NB4 (cell line): ENCODE measurements around the gene SEC16A.

Experiments
- DNase-seq: peaks from one replicate; pipeline ENCODE4 v3.0.0; 2010; ENCODE audit warnings: low read depth
- H3K4me3 ChIP-seq: one replicate; pipeline ENCODE4 v1.5.1; 2011; ENCODE audit warnings: mild to moderate bottlenecking, low read depth, low read length, moderate library complexity
- MYC ChIP-seq: IDR thresholded peaks from 2 replicates; pipeline ENCODE4 v1.6.1; 2011; ENCODE audit warnings: low read depth, low read length
- POLR2A ChIP-seq: IDR thresholded peaks from 2 replicates; pipeline ENCODE4 v1.6.1; 2011; ENCODE audit warnings: mild to moderate bottlenecking; ENCODE audit not compliant: insufficient read length; ENCODE audit errors: extremely low read depth
- TF ChIP-seq, protein P1 (sequence below): IDR thresholded peaks from one replicate; pipeline ENCODE4 v1.5.1; 2012; ENCODE audit warnings: low read depth, low read length
- TF ChIP-seq, protein P2 (sequence below): IDR thresholded peaks from 2 replicates; pipeline ENCODE4 v1.6.1; 2011; ENCODE audit warnings: low read depth, low read length

SEC16A gene

DNA sequence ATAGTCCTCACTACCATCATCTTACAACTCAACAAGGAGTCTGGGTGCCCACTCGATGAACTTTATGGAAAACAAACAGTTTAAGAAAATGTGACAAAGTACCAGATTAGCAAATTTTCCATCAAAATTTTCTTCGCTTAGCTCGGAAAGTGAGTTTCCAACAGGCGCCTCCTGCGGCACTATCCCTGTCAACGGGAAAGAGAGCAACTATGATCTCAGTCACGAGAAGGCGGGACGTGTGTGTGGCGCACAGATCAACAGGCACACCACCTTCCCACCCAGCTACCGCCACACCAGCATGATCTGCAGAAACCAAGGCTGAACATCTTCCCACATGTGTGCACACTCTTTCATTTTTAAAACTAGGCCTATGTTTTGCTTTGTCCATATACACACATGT is 29.5 kb downstream of the SEC16A start:
- no peak overlapping the region for H3K4me3 ChIP-seq
- TF ChIP-seq MYC, result no peak
- TF ChIP-seq POLR2A, result no peak
- TF ChIP-seq, protein P1, sequence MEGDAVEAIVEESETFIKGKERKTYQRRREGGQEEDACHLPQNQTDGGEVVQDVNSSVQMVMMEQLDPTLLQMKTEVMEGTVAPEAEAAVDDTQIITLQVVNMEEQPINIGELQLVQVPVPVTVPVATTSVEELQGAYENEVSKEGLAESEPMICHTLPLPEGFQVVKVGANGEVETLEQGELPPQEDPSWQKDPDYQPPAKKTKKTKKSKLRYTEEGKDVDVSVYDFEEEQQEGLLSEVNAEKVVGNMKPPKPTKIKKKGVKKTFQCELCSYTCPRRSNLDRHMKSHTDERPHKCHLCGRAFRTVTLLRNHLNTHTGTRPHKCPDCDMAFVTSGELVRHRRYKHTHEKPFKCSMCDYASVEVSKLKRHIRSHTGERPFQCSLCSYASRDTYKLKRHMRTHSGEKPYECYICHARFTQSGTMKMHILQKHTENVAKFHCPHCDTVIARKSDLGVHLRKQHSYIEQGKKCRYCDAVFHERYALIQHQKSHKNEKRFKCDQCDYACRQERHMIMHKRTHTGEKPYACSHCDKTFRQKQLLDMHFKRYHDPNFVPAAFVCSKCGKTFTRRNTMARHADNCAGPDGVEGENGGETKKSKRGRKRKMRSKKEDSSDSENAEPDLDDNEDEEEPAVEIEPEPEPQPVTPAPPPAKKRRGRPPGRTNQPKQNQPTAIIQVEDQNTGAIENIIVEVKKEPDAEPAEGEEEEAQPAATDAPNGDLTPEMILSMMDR, result no peak
- DNase-seq, result no peak

DNA sequence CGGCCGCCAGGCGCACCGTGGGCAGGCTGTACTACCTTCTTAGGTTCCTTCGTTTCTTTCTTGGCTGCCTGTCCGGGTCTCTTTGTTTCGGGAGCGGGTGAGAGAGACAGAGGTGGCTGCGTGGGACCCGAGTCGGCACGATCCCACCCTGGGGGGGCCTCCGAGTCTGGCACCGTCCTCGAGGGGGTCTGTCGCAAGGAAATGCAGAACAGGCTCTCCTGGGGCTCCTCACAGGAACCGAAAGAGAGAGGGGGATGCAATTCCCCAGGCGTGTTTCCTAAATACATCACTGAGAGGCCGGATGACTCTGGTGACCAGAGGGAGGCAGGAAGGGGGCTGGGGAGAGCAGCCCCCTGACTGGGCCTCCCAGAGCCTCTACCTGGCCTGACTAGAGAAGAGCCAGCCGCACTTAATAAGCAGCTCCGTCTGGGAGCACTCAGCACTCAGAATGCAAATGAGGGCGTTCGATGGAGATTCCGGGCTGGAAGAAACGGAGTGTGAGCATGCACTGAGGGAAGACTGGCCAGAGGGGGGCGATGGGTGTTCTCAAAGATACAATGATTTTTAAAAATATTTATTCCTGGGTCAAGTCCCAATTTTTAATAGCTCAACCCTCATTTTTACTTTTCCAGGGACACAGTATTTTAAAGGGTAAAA is 31.5 kb downstream of the SEC16A start:
- no peak for DNase-seq
- H3K4me3 ChIP-seq, result no peak overlapping the region
- TF ChIP-seq, protein P1, result no peak
- TF ChIP-seq, protein P2, sequence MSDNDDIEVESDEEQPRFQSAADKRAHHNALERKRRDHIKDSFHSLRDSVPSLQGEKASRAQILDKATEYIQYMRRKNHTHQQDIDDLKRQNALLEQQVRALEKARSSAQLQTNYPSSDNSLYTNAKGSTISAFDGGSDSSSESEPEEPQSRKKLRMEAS, result no peak
- TF ChIP-seq POLR2A (no peak), MYC (no peak)

DNA sequence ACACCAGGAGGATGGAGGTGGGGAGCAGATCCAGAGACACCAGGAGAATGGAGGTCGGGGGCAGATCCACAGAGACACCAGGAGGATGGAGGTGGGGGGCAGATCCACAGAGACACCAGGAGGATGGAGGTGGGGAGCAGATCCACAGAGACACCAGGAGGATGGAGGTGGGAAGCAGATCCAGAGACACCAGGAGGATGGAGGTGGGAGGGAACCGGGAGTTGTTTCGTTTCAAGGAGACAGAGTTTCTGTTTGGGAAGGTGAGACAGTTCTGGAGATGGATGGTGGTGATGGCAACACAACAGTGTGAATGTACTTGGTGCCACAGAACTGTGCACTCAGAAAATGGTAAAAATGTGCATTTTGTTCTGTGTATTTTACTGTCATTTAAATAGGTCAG is 34.2 kb downstream of the SEC16A start:
- DNase-seq, result no peak
- no peak for TF ChIP-seq MYC
- TF ChIP-seq, protein P1, result no peak
- TF ChIP-seq POLR2A, result no peak
- TF ChIP-seq, protein P2, result no peak
- no peak overlapping the region for H3K4me3 ChIP-seq

DNA sequence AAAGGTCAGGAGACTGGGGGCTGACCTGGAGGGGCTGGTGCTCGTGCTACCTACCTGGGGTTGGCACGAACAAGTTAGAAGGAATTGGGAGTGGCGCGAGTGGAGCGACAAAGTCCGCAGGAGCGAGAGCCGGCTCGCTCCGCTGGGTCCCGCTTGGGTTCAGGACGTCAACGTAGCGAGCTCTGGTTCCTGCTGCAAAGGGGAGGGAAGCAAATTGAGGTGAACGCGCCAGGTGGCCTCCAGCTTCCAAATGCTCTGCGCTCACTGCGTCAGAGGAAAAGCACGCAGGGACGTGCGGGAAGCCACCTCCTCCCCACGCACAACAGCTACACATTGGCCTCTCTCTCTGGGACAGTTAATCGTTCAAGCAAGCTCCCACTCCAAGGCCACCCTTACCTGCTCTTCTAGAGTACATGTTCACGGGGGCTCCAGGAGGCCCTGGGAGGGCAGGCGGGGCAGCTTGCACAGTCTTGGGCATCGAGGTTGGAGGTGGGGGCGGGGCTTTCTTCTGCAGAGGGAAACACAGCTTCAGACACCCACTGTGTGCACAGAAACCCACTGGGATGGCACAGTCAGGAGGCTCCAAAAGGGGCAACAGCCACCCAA is 35.6 kb downstream of the SEC16A start:
- TF ChIP-seq, protein P1, result no peak
- no peak for TF ChIP-seq POLR2A
- no peak for TF ChIP-seq MYC
- TF ChIP-seq, protein P2, result no peak
- H3K4me3 ChIP-seq, result no peak overlapping the region
- no peak for DNase-seq

DNA sequence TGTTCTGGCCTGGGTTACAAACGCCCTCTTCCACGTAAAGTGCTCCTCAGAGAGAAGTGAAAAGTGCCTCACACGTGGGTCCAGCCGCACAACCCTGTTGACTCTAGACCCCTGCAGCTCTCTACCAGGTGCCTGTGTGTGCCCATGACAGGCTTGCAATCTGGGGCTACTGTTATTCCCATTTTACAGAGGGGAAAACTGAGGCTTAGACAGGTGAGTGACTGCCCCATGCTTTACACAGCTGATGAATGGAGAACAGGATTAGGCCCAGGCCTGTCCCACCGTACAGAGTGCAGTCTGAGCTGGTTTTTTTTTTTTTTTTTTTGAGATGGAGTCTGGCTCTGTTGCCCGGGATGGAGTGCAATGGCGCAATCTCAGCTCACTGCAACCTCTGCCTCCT is 37.0 kb downstream of the SEC16A start:
- DNase-seq, result no peak

More for the DNA sequence above, 37.0 kb downstream of the SEC16A start:
- TF ChIP-seq, protein P2, result no peak
- TF ChIP-seq MYC (no peak), POLR2A (no peak)
- TF ChIP-seq, protein P1, result no peak
- H3K4me3 ChIP-seq, result no peak overlapping the region
